ENCODE data around the gene RNF166.

RNF166 gene

DNA sequence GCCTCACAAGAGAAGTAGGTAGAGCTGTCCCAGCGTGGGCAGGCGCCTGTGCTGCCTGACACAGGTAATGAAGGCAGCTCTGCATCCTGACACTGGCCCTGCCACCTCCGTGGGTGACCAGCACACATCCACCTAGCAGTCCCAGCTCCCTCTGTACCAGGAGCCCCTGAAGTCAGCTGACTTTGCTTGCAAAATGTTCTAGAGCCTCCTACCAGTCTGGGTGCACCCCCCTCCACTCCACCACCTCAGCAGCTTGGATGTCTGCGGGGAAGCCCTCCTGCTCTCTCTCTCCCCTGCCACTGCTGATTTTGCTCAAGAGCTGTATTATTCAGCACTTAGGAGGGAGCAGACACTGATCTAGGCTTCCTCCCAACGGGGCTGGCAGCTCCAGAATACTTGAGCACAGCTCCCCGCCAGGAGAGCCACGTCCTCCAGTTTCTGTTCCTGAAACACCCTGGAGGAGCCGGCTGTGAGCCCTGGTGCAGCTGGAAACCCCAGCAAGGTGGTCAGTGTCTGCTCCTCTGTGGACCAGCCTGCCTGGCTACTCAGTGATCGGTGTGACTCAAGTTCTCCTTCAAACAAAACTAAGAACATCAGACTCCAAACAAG is 1.0 kb downstream of the RNF166 start:
- FAIRE-seq = no peak

GRCh38 chr16:88703486-88704309 is 2.5 kb downstream of the RNF166 start:
- FAIRE-seq = no peak

GRCh38 chr16:88702371-88703210 is 3.6 kb downstream of the RNF166 start:
- no peak for FAIRE-seq

GRCh38 chr16:88701581-88702370 is 4.4 kb downstream of the RNF166 start:
- no peak for FAIRE-seq

DNA sequence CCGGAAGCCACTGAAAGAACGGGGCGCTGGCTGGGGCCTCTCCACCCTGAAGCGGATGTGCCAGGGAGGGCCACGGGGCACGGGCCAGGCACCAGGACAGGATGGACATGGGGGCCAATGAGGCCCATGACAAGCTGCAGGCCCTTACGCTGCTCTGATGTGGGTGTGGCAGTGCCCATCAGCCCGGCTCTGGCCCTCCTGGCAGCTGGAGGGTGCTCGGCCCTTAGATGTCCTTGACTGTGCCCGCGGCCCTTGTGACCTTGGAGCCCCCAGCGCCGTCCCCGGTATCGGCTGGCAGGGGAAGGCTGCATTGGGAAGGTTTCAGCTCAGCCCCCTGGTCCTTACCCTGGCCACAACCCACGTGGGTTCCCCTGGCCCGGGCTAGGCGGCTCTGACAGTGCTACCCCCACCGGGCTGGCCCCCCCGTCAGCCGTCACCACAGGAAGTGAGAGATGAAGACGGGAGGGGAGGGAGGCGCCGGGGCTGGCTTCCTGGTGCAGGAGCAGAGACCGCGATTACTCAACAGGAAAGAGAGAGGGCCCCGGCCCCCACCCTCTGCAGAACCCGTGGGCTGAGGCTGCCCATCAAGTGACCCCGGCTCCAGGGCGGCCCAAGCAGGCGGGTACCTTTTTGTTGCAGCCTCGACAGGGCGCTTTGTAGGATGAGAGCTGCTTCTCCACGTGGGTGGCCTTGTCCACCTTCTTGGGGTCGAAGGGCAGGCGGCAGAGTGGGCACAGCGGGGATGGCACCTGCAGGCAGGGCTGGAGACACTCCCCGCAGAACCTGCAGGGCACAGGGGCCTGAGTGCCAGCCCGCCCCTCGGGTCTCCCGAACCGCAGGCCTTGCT is 5.3 kb downstream of the RNF166 start:
- FAIRE-seq = no peak

- FAIRE-seq = no peak
Measured at GRCh38 chr16:88700322-88700635, 5.9 kb downstream of the RNF166 start.

GRCh38 chr16:88699180-88699579 is 7.0 kb downstream of the RNF166 start:
- FAIRE-seq = no peak

DNA sequence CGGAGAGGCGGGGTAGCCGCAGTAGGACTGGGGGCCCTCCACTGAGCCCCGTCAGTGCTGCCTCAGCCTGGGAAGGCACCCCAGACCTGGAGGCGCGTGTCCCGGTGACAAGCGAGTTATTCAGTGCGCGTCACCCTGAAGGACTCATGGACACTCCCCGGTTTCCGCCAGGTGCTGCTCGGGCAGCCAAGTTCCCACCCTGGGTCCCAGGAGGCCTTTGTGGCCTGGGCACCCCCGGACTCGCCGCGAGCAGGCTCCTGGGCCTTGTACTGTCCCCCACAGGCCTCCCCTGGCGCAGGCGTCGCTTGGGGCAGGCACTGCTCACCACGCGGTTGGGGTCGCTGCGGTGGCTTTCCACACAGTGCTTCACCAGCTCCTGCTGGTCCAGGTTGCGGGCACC is 7.6 kb downstream of the RNF166 start:
- FAIRE-seq = no peak

GRCh38 chr16:88697831-88698615 is 8.2 kb downstream of the RNF166 start:
- no peak for FAIRE-seq

DNA sequence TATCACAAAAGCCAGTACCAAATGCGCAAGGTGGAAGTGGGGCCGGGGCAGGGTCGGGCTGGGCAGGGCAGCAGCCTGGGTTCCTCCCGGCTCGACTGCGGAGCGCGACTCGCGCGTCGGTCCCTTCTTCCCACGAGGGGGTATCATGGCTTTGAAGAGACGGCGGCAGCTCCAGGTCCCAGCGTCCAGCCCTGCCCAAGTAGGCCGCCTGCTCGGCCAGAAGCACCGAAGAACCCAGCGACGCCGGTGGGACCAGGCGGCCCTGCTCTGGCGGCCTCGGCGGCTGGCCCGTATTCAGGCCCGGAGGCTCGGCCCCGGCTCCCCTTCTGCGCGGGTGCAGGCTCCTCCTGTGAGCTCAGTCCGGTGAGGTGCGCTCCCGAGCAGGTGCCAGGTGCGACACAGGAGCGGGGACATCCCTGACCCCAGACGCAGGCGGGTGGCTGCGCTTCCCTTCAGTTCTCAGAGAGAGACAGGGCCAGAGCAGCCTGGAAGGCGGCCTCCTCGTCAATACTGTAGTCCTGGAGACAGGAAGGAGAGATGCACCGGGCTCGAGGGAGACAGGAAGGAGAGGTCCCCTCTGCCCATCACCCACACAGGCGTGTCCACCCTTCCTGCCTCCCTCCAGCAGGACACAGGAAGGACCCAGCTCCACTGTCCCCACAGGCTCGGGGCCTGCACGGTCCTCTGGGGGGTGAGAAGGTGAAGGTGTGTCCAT is 8.9 kb downstream of the RNF166 start:
- no peak for FAIRE-seq

- FAIRE-seq = no peak
Measured at GRCh38 chr16:88696441-88696840, 9.8 kb downstream of the RNF166 start.

DNA sequence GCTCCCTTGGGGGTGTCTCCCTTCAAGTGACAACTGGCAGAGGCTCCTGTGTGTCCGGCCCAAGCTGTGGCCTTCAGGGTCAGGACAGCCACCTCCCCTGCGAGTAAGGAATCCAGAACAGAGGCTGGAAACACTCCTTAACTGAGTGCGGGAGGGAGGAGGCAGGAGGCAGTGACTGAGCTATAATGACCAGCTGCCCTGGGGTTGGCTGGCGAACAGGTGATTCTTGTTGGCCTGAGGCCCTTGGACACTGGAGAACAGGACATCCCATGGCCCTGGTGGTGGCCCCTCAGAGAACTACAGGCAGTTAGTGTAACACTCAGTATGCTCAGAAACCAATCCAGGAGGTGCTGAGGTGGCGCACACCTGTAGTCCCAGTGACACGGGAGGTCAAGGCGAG is 10.5 kb downstream of the RNF166 start:
- FAIRE-seq = no peak

- FAIRE-seq = no peak
Measured at GRCh38 chr16:88695218-88695617, 11.0 kb downstream of the RNF166 start.

- FAIRE-seq = no peak
Measured at GRCh38 chr16:88694221-88695087, 11.8 kb downstream of the RNF166 start.

- FAIRE-seq = no peak
Measured at GRCh38 chr16:88693420-88694177, 12.6 kb downstream of the RNF166 start.

- FAIRE-seq = no peak
Measured at GRCh38 chr16:88692861-88693260, 13.3 kb downstream of the RNF166 start.

DNA sequence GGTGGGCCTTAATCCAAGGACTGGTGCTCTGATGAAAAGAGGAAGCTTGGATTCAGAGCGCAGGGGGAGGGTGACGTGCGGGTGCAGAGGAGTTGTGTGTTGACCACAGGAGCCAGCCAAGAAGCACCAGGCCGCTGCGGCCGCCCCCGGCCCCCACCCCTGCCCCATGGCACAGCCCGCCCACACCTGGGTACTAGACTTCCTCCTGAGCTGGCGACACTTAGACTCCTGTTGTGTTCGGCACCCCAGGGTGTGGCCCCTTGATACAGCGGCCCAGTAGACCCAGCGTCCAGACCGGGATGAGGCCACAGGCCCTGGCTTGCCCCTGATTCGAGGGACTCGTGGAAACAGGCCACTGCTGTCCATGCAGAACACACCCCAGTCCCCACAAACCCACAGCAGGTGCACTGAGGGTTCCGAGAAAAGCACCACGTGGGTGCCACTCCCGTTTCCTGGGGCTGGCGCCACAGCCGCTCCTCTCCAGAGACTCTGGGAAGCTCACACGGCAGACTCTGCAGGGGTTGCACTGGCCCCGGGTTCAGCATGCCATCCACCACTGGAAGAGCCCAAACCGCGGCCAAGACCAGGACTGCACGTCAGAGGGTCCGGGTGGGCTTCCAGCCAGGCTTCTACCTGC is 14.2 kb downstream of the RNF166 start:
- FAIRE-seq = no peak

GRCh38 chr16:88691129-88691813 is 14.9 kb downstream of the RNF166 start:
- no peak for FAIRE-seq

Data from A204.1 (cell line).